Ammon's horn (tissue), 1 donor: Measurements from ENCODE around the gene NACA2.
A peak's percentile ranks its signal among the peaks of the same experiment; 100 is the strongest.
"Not testable (repeated sequence)": the region's sequence is repeated elsewhere in the genome, so short reads cannot be mapped to it uniquely, and the experiment has no call there.

Experiments
- DNase-seq: peaks from one replicate; pipeline ENCODE4 v3.0.0-alpha.2; 2016; ENCODE audit warnings: low spot score

NACA2 gene

DNA sequence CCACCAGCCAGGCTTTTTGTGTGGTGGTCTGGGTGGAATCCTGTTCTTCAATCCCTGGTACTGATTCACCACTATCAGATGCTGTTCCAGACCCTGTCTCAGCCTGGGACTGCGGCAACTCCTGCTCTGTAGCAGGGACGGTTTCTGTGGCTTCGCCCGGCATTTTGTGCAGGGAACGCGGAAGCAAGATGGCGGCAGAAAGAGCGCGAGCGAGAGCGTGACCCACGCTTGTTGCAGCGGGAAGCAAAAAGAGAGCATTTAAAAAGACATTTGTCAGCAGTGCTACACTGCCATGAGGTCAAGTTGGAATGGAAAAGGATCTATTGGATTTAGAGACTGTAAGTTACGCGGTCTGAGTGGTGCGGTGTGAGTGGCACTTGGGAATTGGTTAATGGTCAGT, at the start of gene NACA2:
NACA2 (minus strand) TSS at position 202 of the 400 bp plus-strand sequence; CDS start at position 163, 39 bp downstream.
- no peak for DNase-seq

- DNase-seq = no peak
Observed at GRCh38 chr17:61639818-61640217, 48.8 kb upstream of the NACA2 start.

- DNase-seq = no peak
Observed at GRCh38 chr17:61638087-61638486, 47.1 kb upstream of the NACA2 start.

- peak; percentile 2 for DNase-seq
Observed at GRCh38 chr17:61635913-61636432, 45.0 kb upstream of the NACA2 start.

DNA sequence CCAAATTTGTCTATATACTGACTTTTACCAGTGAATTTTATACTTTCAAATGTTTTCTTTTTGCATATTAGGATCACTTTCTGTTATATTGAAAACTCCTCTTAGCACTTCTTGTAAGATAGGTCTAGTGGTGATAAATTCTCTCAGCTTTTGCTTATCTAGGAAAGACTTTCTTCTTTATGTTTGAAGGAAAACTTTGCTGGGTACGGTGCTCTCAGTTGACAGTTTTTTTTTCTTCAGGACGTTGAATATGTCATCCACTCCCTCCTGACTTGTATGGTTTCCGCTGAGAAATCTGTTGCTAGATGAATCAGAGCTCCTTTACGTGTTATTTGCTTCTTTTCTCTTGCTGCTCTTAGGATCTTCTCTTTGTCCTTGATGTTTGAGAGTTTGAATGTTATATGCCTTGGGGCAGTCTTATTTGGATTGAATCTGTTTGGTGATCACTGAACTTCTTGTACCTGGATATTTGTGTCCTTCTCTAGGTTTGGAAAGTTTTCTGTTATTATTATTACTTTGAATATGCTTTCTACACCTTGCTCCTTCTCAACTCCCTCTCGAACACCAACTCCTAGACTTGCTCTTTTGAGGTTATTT, 44.0 kb upstream of the NACA2 start:
- DNase-seq = no peak

DNA sequence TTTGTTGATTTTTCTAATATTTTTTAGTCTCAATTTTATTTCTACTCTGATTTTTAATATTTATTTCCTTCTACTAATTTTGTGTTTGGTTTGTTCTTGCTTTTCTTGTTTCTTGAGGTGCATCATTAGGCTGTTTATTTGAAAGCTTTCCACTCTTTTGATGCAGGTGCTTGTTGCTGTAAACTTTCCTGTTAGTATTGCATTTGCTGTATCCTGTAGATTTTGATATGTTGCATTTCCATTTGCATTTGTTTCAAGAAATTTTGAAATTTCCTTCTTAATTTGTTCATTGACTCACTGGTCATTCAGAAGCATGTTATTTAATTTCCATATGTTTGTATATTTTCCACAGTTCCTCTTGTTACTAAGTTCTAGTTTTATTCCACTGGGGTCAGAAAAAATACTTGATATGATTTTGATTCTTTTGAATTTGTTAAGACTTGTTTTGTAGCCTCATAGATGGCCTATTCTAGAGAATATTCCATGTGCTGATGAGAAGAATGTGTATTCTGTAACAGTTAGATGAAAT, 43.1 kb upstream of the NACA2 start:
- no peak for DNase-seq

DNA sequence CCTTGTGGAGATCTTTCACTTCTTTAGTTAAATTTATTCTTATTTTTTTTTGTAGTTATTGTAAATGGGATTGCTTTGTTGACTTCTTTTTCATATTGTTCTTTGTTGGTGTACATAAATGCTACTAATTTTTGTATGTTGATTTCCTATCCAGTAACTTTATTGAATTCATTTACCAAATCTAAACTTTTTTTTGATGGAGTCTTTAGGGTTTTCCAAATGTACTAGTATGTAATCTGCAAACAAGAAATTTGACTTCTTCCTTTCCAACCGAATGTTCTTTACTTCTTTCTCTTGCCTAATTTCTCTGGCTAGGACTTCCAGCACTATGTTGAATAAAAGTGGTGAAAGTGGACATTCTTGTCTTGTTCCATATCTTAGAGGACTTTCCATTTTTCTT, 41.8 kb upstream of the NACA2 start:
- DNase-seq = no peak

GRCh38 chr17:61631800-61632199, 40.8 kb upstream of the NACA2 start:
- no peak for DNase-seq

GRCh38 chr17:61628158-61628557, 37.1 kb upstream of the NACA2 start:
- DNase-seq = not testable (repeated sequence)

GRCh38 chr17:61627658-61628057, 36.6 kb upstream of the NACA2 start:
- no peak for DNase-seq

DNA sequence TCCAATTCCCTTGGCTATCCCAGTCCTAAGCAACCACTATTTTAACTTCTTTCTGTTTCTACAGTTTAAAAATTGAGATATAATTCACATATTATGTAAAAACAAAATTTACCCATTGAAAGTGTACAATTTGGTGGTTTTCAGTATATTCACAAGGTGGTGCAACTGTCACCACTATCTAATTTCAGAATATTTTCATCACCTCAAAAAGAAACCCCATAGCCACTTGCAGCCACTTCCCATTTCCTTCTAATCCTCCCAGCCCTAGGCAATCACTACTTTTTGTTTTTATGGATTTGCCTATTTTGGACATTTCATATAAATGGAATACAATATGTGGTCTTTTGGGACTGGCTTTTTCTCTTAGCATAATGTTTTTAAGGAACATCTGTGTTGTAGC, 36.1 kb upstream of the NACA2 start:
- no peak for DNase-seq

- DNase-seq = no peak
Observed at GRCh38 chr17:61625564-61625963, 34.5 kb upstream of the NACA2 start.

DNA sequence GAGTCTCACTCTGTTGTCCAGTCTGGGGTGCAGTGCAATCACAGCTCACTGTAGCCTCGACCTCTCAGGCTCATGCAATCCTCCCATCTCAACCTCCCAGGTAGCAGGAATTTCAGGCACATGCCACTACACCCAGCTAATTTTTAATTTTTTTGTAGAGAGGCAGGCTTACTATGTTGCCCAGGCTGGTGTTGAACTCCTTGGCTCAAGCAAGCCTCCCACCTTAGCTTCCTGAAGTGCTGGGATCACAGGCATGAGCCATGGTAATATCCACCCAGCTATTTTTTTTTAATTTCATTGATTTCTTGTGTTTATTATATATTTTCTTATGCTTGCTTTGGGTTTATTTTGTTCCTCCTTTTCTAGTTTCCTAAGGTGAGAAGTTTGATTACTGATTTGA, 33.9 kb upstream of the NACA2 start:
- DNase-seq = no peak

GRCh38 chr17:61621317-61621716, 30.3 kb upstream of the NACA2 start:
- DNase-seq = no peak

- no peak for DNase-seq
Observed at GRCh38 chr17:61619953-61620352, 28.9 kb upstream of the NACA2 start.

- DNase-seq = no peak
Observed at GRCh38 chr17:61619493-61619892, 28.5 kb upstream of the NACA2 start.

GRCh38 chr17:61618950-61619349, 27.9 kb upstream of the NACA2 start:
- no peak for DNase-seq

DNA sequence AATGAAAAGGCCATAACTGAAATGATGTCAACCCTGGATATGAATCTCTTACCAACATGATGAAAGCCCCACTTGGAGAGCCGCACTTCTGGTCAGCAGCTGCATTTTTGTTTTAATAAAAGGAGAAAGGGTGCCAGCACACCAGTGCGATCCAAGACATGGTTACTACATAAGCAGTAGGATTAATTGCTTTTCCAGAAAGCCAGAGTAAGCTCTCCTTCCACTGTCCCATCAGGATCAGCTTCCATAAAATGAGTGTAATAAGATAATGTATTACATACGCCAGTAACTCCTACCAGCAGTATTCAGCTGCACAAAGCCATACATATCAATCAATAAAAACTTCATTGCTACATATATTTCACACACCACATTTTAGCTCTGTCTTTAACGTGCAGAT, 26.3 kb upstream of the NACA2 start:
- no peak for DNase-seq

GRCh38 chr17:61616783-61617182, 25.8 kb upstream of the NACA2 start:
- DNase-seq = no peak

- DNase-seq = no peak
Observed at GRCh38 chr17:61614219-61614618, 23.2 kb upstream of the NACA2 start.

GRCh38 chr17:61611323-61611722, 20.3 kb upstream of the NACA2 start:
- DNase-seq = no peak

DNA sequence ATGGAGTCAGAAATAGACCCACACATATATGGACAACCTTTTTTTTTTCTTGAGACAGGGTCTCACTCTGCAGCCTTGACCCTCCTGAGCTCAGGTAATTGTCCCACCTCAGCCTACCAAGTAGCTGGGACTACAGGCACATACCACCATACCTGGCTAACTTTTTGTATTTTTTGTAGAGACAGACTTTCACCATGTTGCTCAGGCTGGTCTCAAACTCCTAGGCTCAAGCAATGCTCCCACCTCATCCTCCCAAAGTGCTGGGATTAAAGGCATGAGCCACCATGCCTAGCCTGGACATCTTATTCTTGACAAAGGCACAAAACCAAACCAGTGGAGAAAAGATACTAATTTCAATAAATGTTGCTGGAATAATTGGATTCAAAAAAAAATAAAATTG, 14.7 kb upstream of the NACA2 start:
- no peak for DNase-seq

- DNase-seq = no peak
Observed at GRCh38 chr17:61601297-61601696, 10.3 kb upstream of the NACA2 start.

DNA sequence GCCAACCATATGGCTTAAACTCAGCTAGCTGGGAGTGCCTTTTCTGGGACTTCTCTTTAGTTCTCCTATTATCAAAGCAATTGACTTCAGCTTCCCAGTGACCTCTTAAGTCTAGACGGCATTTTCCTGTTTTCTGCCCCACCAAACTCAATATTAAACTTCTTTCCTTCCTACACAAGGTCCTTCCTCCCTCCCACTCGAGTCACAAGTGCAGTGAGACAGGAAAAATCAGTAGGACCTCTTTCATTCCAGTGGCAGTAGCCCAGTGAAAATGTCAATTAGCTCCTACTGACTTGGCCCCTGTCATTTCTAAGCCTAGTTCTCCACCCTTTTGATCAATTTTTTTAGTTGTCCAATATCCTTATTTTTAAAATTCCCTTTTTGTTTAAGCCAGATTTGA, 9.6 kb upstream of the NACA2 start:
- DNase-seq = no peak
